NCI-H526 (cell line): ENCODE measurements around the gene FBXO5.
"Not testable (repeated sequence)": the region's sequence is repeated elsewhere in the genome, so short reads cannot be mapped to it uniquely, and the experiment has no call there.

Experiments used
- DNase-seq, 2 experiments: peaks; one replicate each; lab custom pipeline; 2025; lab: John Stamatoyannopoulos, UW

FBXO5 gene

DNA sequence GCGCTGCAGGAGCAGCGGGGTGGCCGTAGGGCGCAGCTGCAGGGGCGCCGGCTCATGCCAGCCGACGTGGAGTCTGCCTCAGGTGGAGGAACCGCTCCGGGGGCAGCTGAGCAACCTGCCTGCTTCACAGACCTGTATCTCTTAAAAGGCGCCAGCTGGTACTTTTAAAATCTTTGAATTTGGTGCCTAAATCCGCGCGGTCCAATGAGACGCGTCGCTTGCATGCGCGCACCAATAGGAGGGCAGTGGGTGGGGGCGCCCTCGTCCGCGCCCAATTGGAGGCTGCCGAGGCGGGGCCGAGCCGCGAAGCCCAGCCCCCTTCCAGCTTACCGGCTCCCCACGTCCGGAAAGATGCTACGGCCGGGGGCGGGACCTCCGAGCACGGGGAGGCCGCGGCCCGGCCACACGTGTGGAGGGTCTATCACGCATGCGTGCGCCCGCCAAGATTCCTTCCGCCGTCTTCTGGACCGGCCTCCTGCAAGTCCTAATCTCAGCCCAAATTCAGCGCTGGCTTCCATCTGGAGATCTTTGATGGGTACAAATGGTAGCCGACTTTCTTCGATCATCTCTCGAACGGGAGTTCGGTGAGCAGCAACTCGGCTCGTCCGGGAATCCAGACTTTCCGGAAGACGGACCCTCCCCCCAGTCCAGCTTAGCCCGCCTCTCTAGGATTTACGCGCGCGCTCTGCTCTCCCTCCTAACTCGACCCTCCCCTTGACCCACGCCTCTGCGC lies at the start of gene FBXO5:
TSS of gene FBXO5 (minus strand) at position 138 of the 733 bp plus-strand sequence. CDS start at position 56, 82 bp downstream.
- DNase-seq, result peak; percentile 93 to 98

DNA sequence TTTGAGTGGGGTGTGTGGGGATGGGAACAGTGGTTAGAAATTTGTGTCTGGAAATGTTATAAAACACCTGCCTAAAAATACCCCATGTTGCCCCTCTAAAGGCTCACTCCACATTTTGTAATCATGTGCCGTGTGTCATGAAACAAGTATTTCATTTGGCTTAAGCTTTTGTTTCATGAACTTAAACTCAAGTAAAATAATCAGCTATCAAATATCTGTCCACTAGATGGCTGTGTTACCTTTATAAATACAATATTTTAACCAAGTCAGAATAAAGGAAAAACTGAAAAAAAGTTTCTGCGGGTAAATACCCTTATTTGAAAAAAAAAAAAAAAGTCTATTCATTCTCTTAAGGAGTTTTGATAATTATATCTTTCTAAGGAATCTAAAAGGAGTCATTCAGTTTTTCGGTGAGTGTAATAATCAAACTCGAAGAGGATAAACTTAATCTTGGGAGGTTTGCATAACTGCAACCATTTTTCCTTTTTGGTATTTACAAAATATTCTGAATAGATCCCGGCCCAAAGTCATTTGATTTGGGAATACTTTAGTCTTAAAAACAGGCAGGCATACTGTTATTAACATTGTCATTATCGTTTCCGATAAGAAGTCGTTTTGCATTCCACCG lies 49.5 kb upstream of the FBXO5 start:
- peak; percentile 4 to 30 for DNase-seq

GRCh38 chr6:153031335-153031955 lies 48.6 kb upstream of the FBXO5 start:
- DNase-seq, result no peak

DNA sequence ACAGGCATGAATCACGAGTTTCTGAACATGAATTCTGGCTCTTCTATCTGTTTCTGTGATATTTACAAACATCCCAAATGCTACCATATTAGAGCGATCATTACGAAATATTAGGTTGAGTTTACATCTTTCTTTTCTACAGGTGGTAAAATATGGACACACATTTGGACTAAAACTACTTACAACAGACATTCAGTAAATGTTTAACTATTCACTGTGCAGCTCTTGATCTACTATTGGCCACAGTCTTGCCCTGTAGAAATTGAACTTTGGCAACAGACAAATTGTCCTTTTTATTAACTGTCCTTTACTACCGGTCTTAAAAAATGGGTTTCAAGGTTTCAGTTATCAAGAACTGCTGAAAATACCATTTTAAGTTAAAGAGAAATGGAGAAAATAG lies 46.1 kb upstream of the FBXO5 start:
- no peak for DNase-seq

GRCh38 chr6:153028286-153028685 lies 45.4 kb upstream of the FBXO5 start:
- no peak for DNase-seq

DNA sequence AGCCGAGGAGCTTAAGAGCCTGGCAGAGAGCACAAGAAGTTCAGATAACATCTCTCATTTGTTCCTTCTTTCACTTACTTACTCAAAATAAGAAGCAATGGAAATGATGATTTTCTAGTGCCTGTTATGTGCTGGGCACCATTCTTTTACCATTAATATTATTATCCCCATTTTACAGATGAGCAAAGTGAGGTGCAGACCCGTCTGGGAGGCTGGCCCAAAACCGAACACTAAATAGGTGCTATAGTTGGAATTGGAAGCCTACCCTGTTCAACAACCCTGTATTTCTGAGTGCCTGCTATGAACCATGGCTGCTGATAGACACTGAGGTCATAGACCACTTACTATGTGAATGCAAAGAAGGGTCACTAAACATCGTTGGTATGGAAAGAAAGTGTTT lies 44.6 kb upstream of the FBXO5 start:
- DNase-seq, result no peak

DNA sequence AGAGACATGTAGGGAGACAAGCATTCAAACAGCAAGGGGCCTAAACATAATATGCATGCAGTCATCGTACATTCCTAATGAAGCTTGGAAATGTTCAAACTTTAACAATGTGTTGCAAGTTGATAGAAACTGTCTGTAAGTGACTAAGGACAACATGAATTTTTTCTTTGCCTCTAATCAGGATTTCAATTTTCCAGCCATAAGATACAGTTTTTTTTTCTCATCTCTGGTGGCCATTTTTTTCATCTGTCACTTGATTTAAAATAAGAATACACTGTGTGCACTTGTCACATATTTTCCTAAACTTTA lies 41.8 kb upstream of the FBXO5 start:
- DNase-seq, result no peak

- DNase-seq, result peak; percentile 35 to 74
Measured at GRCh38 chr6:153023977-153024708, 41.3 kb upstream of the FBXO5 start.

DNA sequence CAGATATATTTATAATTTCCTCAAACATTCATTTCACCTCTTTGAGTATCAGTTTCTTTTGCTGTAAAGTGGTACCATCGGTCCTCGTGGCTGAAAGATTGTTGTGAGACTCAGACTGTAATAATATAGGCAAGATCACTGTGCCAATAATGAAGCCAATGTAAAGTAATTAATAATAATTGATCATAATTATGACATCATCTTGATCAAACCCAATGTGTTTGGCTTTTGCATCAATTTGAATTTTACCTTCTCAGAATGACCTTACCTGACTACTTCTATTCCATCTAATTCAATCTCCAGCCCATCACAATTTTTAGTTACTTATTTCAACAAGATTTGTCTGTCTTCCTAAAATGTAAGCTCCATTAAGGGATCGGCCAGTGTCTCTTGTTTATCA lies 35.5 kb upstream of the FBXO5 start:
- DNase-seq, result no peak

DNA sequence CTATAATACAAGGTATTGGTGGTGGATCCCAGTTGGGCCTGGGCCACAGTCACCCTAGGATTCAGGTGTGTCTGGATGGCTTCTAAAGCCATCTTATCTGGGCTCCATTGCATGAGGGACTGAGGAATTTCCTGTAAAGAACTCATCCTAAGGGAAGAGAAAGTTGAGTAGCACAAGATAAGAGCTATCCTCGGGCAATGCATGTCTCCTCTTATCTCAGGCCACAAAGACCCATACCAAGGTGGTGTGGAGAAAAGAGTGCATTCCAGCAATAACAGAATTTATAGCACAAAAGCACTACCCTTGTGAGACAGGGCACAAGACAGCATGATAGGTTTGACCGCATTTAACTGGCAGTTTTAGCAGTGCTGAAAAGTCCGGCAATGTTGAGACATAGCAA lies 34.0 kb upstream of the FBXO5 start:
- no peak for DNase-seq

DNA sequence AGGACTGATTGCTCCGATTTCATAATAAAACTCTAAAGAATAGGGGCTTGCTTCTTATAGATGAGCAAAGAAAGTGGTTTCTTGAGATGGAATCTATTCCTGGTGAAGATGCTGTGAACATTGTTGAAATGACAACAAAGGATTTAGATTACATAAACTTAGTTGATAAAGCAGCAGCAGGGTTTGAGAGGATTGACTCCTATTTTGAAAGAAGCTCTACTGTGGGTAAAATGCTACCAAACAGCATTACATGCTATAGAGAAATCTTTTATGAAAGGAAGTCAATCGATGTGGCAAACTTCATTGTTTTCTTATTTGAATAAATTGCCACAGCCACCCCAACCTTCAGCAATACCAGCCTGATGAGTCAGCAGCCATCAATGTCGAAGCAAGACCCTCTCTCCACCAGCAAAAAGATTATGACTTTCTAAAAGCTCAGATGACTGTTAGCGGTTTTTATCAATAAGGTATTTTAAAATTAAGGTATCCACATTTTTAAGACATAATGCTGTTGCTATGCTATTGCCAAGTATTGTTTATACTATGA lies 32.3 kb upstream of the FBXO5 start:
- DNase-seq, result no peak

GRCh38 chr6:153013438-153013837 lies 30.6 kb upstream of the FBXO5 start:
- DNase-seq, result no peak

GRCh38 chr6:153012856-153013255 lies 30.0 kb upstream of the FBXO5 start:
- DNase-seq, result no peak

- DNase-seq, result no peak
Measured at GRCh38 chr6:153003366-153003690, 20.5 kb upstream of the FBXO5 start.

DNA sequence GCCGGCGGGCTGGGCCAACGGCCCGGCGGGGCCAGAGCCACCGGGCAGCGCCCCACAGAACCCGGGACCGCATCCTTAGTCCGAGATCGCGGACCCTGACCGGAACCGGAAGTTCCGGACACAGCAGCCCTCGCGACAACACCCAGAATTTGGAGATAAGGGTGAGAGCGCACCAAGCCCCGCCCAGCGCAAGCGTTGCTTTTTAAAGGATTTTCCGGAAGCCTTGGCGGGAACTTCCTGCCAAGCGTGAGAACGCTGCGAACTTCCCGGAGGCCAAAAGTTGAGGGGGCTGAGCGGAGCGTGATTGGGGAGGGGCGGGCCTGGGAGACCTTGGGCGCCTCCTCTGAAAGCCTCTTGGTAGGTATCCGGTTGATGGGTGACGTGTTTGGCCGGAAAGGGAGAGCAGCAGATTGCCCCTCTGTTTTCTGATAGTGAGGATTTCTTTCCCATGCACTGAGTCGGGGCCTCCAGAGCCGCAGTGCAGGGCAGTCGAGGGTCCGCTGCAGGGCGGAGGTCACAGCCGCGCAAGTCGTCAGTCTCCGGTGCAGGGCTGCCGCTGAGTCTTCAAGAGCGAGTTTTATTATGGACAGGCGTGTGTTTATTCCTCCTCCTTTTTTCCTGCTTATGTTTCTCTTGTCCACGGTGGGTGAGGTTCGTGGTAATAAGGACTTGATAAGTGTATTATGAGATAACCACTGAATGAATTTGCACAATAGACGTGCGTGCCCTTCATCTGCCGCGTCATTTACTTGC lies 19.9 kb upstream of the FBXO5 start, which contains the start of gene MTRF1L:
TSS of gene MTRF1L (minus strand) at position 97 of the 753 bp plus-strand sequence. CDS start at position 73, 24 bp downstream.
- peak; percentile 94 to 97 for DNase-seq

- DNase-seq, result peak; percentile 2 to 19
Measured at GRCh38 chr6:153001767-153002612, 19.1 kb upstream of the FBXO5 start.

DNA sequence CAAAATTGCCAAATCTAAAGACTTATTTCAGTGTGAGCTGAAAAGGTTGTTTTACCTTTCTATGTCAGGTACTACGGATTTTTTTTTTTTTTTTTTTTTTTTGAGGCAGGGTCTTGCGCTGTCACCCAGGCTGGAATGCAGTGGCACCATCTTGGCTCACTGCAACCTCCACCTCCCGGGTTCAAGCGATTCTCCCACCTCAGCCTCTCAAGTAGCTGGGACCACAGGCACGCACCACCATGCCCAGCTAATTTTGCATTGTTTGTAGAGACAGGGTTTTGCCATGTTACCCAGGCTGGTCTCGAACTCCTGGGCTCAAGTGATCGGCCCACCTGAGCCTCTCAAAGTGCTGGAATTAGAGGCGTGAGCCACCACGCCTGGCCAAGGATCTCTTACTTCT lies 17.9 kb upstream of the FBXO5 start:
- DNase-seq, result not testable (repeated sequence)

DNA sequence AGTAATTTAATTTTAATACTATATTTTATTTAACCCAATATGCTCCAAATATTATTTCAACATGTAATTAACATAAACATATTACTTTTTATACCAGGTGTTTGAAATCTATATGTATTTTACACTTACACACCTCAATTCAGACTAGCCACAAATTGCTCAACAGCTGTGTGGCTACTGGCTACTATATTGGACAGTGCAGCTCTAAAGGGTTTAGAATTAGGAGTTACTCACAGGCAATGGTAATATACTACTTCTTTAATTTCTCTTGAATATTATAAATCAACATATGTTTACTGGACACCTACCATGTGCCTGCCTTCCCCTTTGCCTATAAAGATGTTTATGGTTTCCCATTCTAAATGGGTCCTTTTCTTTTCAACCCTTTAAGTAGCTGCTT lies 17.4 kb upstream of the FBXO5 start:
- DNase-seq, result no peak

DNA sequence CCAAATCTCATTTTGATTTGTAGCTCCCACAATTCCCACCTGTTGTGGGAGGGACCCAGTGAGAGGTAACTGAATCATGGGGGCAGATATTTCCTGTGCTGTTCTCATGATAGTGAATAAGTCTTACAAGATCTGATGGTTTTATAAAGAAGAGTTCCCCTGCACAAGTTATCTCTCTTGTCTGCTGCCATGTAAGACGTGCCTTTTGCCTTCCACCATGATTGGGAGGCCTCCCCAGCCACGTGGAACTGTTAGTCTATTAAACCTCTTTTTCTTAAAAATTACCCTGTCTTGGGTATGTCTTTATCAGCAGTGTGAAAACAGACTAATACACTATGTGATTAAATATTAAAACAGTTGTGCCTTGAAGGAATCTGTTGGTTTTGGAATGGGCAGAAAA lies 16.7 kb upstream of the FBXO5 start:
- not testable (repeated sequence) for DNase-seq

DNA sequence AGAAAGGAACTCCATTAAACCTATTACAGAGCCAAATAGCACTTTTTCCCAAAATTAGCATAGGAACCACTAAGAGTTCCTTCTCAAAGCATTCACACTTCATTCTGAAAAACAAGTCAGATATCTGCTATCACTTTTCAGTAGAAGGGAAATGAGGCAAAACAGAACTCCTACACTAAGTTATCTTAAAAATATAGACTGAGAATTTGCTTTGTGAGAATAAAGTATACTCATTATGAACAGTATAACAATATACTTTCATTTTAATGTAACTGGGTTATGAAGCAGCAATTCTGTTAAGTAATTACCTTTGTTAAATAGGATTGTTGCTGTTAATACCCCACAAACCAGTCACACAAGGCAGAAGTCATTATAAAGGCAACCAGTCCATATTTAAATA lies 11.0 kb upstream of the FBXO5 start:
- DNase-seq, result no peak

- DNase-seq, result no peak
Measured at GRCh38 chr6:152993431-152993830, 10.6 kb upstream of the FBXO5 start.
